HG02610 (cell line): ENCODE measurements around the gene PEX7.
"Not testable (repeated sequence)": the region's sequence is repeated elsewhere in the genome, so short reads cannot be mapped to it uniquely, and the experiment has no call there.

Experiments used
- ATAC-seq: cut with Tn5 transposase; IDR thresholded peaks from one replicate; pipeline ENCODE4 v1.9.1; 2021; ENCODE audit warnings: mild to moderate bottlenecking, moderate library complexity; ENCODE audit not compliant: unreplicated experiment

PEX7 gene

DNA sequence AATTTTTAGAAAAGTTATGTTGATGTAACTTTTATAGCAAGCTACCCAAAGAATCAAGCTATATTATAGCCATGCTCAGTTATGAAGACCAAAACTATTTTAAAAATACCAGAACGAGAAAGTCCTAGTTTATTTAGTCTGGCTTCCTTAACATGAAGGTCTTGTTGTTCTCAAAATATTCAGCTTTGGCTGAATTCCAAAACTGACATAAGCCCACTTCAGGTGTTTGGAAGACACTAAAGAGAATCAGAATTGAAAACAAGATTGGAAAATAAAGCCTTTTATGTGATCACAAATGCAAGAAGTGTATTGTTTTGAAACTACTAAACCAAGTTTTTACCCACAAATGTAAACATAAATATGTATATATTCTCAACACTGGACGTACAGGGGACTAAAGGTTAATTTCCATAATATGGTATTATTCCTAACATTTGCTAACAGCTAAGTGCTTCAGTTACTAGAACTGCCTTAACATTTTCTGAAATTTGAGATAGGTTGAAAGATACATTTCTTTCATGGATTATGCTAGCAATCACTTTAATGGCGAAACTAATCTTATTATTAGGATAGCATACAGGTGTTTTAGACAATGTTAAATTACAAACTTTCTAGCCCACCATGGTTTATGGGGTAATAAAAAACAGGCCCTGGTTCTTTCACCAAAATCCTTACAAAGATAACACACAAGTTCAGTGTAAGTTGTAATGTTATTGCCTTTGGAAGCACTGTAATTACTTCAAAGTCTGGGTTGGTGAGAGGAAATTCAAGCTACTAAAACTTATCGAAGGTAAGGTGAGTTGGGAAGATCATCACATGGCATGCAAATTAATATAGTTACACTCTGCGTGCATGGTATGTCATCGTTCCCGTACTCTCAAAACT, 31.7 kb upstream of the PEX7 start:
- no peak for ATAC-seq

GRCh38 chr6:136791296-136792094, 30.9 kb upstream of the PEX7 start:
- peak; percentile 36 for ATAC-seq

GRCh38 chr6:136792095-136792409, 30.3 kb upstream of the PEX7 start:
- ATAC-seq: no peak

DNA sequence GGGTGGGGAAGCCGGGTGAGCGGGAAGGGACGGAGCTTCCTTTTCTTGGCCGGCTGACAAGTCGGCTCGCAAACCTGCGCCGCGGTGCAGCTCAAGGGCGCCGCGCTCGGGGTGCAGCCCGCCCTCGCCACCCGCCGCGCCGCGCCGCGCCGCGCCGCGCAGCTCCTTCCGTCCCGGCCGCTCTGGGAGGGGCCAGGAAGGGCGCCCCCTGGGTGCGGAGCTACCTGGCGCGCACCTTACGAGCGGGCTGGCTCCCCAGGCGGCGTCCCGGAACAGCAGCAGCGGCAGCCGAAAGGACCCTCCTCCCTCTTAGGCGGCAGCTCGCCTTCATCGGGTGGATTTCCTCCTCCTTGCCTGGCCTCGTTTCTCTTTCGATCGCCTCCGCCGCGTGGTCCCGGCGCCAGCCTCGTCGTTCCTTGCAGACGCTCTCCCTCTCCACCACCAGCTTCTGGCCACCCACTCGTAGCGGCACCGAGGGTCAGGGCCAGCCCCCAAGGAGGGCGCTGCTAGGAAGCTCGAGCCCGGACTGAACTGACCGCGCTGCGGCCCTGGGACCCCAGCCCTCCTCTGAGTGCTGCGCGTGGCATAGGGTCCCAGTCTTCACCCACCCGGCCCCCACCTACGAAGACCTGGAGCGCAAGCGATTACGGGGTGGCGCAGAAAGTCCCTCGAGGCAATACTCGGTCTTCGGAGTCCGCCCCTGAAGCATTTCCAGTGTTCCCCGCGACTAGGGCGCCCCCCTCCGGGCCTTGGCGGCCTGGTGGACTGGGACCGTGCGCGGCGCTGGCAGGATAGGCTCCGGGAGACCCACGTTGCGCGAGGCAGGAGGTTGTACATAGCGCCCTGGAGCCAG, 29.8 kb upstream of the PEX7 start, which contains the start of gene MAP3K5:
Gene MAP3K5, minus strand, starts transcription at position 68 of the 853 bp plus-strand sequence. CDS start 320 bp downstream, outside the sequence.
- peak; percentile 59 for ATAC-seq

- peak; percentile 14 for ATAC-seq
These were observed 29.0 kb upstream of the PEX7 start for GRCh38 chr6:136793363-136793762.

GRCh38 chr6:136795386-136795785, 27.0 kb upstream of the PEX7 start:
- ATAC-seq: no peak

DNA sequence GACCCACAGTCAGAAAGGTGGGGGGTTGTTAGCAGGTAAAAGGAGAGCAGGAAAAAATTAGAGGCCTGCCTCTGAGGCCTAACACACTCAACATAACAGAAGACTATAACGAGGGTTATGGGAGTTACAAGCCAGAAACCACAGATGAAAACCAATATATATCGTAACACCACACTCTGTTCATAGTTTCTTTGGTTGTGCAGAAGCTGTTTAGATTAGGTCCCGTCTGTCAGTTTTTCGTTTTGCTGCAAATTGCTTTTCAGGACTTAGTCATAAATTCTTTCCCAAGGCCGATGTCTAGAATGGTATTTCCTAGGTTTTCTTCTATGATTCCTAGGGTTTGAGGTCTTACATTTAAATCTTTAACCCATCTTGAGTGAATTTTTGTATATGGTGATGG, 26.4 kb upstream of the PEX7 start:
- no peak for ATAC-seq

DNA sequence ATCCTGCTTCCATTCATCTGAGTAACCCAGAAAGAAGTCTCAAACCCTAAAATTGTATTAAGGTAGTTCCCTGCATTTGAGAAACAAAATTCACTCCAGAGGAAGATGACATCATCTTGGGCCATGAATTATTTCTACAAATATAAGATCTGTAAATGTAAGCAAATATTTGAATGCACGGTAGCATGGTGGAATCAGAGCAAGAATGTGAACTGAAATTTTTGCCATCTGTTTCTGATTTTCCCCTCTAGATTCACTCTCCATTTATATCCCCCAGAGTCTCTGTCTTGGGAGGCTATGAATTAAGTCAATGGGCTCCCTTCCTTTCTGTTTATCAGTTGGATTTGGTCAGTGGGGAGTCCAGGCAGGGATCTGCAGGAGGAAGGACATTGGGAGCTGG, 24.3 kb upstream of the PEX7 start:
- ATAC-seq: no peak

- no peak for ATAC-seq
These were observed 20.8 kb upstream of the PEX7 start for GRCh38 chr6:136801581-136801980.

- no peak for ATAC-seq
These were observed 18.8 kb upstream of the PEX7 start for GRCh38 chr6:136803608-136804007.

DNA sequence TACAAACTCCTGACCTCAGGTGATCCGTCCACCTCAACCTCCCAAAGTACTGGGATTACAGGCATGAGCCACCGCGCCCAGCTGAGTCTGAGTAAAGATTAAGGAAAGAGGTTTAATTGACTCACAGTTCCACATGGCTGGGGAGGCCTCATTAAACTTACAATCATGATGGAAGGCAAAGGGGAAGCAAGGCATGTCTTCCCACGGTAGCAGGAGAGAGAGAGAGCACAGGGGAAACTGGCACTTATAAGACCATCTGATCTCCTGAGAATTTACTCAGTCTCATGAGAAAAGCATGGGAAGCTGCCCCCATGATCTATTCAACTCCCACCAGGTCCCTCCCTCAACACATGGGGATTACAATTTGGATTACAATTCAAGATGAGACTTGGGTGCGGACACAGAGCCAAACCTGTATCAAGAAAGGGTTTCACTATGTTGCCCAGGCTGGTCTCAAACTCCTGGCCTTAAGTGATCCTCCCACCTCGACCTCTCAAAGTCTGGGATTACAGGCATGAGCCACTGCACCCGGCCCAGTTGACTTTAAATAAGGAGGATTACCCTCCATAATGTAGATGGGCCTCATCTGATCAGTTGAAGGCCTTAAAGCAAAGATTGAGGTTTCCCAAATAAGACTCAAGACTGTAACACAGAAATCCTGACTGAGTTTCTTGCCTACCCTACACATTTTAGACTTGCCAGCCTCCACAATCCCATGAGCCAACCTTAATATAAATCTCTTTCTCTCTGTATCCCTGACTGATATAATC, 13.1 kb upstream of the PEX7 start:
- no peak for ATAC-seq

DNA sequence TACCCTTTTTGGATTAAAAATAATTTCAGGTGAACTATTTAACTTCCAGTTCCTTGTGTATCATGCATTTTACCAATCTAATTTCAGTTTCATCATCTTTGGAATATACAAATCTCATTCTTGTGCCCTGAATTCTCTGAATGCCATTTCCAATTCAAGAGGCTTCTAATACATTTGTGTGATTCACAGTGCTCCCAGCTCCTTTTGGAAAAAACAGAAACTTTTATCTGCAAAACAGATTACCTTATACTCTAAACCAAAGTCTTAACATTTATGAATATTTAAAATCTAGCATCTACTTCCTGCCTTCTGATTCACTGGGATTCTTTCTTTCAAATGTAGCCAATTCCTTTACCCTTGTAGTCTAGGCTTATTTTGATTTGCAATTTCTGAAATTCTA, 11.1 kb upstream of the PEX7 start:
- no peak for ATAC-seq

GRCh38 chr6:136812174-136812573, 10.2 kb upstream of the PEX7 start:
- no peak for ATAC-seq

- not testable (repeated sequence) for ATAC-seq
These were observed 6.8 kb upstream of the PEX7 start for GRCh38 chr6:136815608-136816007.

GRCh38 chr6:136816656-136817055, 5.7 kb upstream of the PEX7 start:
- no peak for ATAC-seq

GRCh38 chr6:136820561-136820960, 1.8 kb upstream of the PEX7 start:
- no peak for ATAC-seq

DNA sequence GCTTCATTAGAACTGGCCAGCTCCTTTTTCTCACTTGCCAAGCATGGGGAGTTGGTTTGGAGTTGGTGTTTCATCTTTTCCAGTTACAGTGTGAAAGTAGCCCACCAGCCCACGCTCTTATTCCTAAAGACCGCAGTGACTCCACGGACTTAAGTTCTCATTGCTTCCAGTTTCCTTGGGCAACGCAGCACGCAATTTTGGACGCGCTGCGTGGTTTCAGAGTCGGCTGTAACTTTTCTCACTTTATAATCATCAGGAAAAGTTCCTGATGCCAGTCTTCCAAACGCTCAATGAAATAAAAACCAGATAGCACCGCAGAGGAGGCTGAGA, 381 bp upstream of the PEX7 start:
- ATAC-seq: peak; percentile 3

DNA sequence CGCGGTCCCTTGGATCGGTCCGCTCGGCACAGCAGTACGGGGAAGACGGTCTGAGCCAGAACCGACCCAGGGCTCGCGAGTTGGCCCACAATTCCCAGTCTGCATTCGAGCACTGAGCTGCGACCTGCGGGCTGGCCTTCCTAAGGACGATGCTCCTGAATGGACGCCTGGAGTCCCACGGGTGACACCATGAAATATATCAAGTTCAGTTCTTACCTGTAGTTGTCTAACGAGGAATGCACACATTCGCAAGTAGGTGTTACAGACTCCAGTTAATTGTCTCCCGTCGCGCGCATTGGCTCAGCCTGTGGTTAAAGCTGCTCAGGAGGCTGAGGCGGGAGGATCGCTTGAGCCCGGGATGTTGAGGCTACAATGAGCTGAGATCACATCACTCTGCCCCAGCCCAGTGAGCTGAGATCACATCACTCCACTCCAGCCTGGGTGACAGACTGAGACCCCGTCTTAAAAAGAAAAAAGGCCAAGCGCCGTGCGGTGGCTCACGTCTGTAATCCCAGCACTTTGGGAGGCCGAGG, 802 bp downstream of the PEX7 start:
- no peak for ATAC-seq

- no peak for ATAC-seq
These were observed 3.8 kb downstream of the PEX7 start for GRCh38 chr6:136826216-136826615.

GRCh38 chr6:136831873-136832562, 9.6 kb downstream of the PEX7 start:
- ATAC-seq: no peak
